ENCODE results near the gene KIAA0825.

The KIAA0825 gene

GRCh38 chr5:94309141-94309540 is 309.3 kb downstream of the KIAA0825 start:
- DNase-seq = no peak

GRCh38 chr5:94308442-94308841 is 310.0 kb downstream of the KIAA0825 start:
- no peak for DNase-seq

DNA sequence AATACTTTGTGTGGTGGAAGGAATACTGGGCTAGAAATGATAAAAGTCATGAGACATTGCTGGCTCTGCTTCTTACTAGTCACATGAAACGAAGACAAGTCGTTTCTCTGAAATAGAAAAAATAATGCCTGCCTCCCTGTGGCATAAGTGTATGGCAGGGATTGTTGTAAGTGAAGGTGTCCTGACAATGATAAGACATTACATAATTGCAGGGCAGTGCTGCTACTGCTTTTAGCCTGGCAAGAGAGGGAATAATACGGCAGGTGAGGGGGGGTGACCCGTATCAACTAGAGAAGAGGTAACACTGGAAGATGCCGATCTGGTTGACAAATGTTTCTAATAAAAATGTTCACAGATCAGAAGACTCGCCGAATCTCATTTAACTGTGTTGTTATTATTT is 314.3 kb downstream of the KIAA0825 start:
- no peak for DNase-seq

GRCh38 chr5:94288937-94289336 is 329.5 kb downstream of the KIAA0825 start:
- DNase-seq = no peak

- DNase-seq = no peak
Observed at GRCh38 chr5:94285984-94286383, 332.4 kb downstream of the KIAA0825 start.

DNA sequence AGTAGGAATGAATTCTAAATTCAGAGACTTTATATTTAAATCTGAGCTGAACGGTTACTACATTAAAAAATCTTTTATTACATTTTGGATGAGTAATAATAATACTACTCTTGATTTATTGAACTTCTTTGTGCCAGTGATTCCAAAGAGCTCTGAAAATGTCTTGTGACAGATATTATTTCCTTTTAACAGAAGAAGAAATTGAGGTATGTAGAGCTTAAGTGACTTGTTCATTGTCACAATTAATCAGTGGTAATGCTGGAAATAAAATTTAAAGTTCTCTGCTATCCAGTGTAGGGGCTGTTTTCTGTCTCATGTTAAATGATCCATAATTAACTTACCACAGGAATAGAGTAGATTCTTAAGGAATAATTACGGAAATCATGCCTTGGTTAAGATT is 335.3 kb downstream of the KIAA0825 start:
- DNase-seq = no peak

- DNase-seq = no peak
Observed at GRCh38 chr5:94281236-94281801, 337.1 kb downstream of the KIAA0825 start.

GRCh38 chr5:94276751-94277150 is 341.7 kb downstream of the KIAA0825 start:
- no peak for DNase-seq

GRCh38 chr5:94276048-94276447 is 342.4 kb downstream of the KIAA0825 start:
- DNase-seq = no peak

GRCh38 chr5:94274707-94275106 is 343.7 kb downstream of the KIAA0825 start:
- DNase-seq = no peak

- DNase-seq = no peak
Observed at GRCh38 chr5:94268226-94268625, 350.2 kb downstream of the KIAA0825 start.

GRCh38 chr5:94267350-94267899 is 351.0 kb downstream of the KIAA0825 start:
- no peak for DNase-seq

DNA sequence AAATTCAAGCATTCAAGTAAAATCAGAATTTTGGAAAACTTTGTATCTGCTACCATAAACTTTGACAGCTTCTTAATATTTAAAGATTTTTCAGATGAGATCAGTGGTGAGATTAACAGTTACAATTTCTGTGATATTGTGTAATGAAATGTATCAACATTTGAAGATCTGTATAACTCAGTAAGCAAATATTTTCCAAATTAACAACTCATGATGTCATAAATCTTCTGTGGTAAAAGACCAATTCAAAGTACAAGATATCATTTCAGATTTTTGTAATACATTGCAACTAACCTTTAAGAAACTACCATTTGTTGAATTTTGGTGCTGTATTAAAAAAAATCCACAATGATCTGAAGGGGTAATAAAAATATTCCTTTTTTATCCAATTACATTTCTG is 352.2 kb downstream of the KIAA0825 start:
- DNase-seq = no peak

- DNase-seq = no peak
Observed at GRCh38 chr5:94263068-94263467, 355.3 kb downstream of the KIAA0825 start.

DNA sequence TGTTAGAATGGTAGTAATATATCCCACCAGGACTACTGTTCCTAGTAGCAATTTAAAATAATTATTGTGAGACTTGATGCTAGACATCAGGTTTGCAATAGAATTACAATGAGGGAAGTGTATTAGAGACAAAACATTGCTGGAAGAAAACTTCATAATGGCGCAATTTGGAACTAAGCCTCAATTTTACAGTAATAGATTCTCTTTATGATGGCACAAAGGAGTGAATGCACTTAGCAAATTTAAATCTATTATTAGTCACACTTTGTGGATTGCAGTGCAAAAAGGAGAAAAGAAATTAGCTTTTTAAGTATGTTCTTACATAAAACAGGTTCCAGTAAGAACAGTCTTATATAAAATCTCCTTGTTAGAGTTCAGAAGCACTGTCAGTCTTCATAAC is 358.3 kb downstream of the KIAA0825 start:
- DNase-seq = no peak

DNA sequence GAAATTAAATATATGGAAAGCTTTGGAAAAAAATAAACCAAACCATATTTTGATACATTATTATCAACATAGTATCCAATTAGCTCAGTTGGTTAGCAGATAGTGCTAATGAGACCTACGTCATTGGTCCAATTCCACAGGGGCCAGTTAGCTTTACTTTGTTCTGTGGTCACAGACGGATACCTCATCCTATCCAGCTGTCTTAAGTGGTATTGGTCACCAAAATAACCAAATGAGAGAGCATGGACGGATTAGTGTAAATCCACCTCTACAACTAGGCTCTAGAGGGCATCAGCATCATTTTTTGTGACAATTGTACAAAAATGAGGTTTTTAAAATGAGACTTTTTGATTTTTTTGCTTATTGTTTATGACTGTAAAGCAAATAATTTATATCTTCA is 364.2 kb downstream of the KIAA0825 start:
- no peak for DNase-seq

DNA sequence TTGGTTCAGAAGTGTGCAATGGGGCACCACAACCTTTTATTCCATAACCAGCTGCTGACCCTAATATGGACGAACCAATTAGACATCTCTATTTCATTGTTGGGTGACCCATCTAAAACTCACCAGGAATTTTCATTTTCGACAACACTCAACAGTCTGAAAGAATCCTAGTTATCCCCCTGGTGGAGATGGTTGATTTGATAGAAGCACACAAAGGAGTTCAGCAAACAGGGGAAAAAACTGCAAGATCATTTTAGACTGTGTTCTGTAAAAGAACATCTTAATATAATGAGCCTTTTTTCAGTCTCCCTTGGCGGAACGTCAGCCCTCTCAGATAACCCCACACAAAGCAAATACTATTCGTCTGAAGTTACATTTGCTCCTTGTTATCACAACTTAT is 367.4 kb downstream of the KIAA0825 start:
- DNase-seq = no peak

DNA sequence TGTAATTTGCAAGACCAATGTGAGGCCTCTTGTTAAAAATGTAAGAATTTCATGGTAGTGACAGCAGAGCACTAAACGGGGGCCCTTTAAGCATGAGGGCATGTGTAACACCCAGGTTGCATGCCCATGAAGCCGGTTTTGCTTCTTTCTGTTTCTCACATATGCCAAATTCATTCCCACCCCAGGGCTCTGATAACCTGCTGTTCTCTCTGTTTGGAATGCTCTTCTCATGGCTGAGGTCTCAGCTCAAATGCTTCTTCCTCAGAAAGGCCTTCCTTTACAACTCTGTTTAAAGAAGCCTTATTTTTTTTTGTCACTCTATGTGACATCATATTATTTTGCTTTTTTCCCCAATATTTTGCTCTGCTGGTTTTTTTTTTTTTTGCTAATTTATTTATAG is 369.0 kb downstream of the KIAA0825 start:
- DNase-seq = no peak

DNA sequence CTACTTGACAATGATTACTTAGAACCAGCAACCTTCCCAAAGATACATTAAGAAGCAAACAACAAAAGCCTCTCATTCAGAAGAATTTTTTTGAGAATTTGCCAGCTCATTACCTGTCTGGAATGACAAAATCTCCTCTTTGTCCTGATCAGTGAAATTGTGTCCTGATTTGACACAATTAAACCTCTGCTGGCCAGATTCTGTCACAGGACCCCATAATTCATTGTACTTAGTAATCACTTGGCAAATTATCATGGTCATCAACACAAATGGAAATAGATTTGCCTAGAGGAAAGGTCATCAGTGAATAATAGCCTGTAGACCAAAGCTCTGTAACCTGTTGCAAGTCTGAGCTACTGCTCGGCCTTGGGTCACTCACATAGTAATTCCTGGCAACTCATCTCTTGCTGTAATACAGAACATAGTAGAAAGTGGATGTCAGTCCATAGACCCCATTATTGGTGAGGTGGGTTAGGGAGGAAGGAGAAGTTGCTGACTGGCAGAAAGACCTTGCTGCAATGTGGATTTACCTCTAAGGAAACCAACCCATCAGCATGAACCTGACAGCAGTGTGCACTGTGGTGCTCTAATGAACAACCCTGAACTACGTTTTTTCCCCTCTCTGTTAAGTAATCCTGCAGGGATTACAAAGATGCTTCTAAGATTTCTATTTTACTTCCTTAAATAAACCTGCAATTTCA is 370.1 kb downstream of the KIAA0825 start:
- DNase-seq = no peak

DNA sequence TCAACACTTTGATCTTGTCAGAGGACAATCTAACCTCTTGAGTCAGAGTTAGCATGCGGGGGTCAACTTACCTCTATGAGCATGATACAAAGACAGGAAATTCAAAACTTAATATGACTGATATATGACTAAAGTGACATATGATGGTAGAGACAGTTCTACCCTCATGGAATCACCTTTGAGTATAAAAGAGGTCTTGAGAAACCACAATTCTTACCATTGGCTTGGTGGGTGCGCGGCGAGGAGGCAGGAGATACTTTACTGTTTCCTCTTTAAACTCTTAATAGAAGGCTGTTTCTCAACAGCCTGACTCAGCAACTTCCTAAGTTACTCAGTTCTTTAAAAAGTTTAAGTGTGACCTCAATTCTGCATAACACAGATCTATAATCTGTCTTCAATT is 372.8 kb downstream of the KIAA0825 start:
- DNase-seq = no peak

DNA sequence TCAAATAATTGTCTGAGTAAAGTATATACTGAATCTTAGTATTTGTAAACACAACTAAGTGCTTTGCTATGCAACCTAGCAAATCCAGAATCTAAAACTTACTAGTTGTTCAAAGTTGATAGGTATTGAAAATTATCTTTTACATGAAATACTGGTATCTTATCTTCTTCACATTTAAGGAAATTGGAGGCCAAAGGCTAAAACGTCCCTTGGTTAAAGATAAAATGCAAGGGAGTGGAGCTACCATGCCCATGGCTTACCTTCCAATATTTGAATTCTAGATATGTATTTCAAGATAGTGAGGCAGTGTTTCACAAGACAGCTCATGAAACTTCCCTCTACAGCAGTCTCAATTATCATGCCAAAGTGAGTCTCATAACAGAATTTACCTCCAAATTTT is 373.5 kb downstream of the KIAA0825 start:
- DNase-seq = no peak

DNA sequence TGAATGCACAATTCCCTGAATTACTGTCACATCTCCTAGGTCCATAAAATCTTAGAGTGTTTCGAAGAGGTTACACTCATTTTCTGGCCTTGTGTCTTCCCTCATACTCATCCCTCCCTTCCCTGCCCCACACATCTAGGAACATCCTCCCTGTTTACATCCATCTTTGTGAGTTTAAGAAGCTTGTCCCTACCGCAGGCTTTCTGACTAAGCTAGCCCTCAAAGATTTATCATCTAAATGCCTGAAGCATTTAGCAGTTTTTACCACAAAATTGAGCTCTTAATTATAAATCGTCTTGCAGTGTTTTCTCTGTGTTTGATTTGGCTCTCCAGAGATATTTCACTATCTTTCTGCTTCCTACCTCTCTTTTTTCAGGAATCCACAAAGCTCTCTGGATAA is 374.8 kb downstream of the KIAA0825 start:
- no peak for DNase-seq

DNA sequence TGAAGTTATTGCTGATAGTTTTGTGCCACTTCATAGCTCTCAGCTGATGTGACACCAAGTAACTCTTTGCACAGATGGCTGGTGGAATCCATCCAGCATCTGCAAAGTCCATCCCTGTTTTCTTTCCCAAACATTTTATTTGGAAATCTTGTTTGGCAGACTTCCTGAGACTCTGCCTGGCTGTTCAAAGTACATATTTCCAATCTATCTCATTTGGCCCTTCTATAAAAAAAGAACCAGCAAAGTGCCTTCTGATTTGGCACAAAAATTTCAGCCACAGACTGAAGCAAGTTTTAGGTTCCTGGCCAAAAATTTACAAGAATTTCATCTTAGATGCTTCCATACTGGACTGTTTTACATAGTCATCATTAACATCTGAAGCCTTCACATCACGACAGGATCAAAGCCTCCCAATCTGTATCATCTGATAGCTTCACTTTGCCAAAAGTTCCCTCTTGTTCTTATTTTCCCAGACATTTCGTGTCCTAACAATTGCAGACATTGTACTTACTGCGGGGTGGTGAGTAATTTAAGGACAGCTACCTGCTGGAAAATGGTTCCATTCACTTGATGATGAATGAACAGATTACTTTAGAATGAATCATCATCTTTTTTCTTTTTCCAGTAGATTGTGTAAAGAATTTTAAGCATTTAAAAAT is 377.3 kb downstream of the KIAA0825 start:
- DNase-seq = no peak

DNA sequence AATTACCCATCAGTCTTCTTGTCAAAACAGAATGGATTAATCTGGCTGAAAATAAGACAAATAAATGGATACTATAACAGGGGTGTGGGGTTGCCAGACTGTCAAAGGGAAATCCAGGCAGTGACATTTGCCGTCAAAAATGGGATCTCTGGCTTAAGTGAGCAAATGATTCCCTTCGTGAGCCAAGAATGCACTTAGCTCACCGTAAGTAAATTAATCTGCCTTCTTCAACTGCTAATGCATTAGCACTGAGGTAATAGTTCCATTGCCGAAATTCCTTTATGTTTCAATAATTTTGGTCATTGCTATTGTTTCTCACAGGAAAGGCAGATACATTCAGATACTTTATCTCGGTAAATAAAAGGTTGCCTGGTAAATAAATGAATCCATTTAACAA is 377.8 kb downstream of the KIAA0825 start:
- peak; percentile 38 for DNase-seq

All from NCI-H1092 treated with DMSO at 0.1 percent for 48 hours (cell line).